K562 (cell line): ENCODE results near the gene SLC25A11.
A peak's percentile ranks its signal among the peaks of the same experiment; 100 is the strongest.

Experiments used
- FOXJ3 ChIP-seq: sonication (generic); formaldehyde crosslinking; IDR thresholded peaks from 2 replicates; pipeline ENCODE4 v1.4.0; 2020; ENCODE audit warnings: mild to moderate bottlenecking, missing genetic modification reagents
- GABPA ChIP-seq: fragments of 200-800 bp; sonication (Bioruptor generic); conservative IDR thresholded peaks from 2 replicates; pipeline ENCODE4 v1.6.1; 2016; ENCODE audit warnings: low read depth, missing genetic modification characterization, missing compliant biosample characterization
- POLR2A ChIP-seq: fragments of 450-650 bp; conservative IDR thresholded peaks from 2 replicates; pipeline ENCODE4 v1.6.1; 2016
- POLR2G ChIP-seq: fragments of 200-400 bp; formaldehyde crosslinking; IDR thresholded peaks from 2 replicates; pipeline ENCODE4 v1.6.1; 2017; ENCODE audit warnings: low read depth, mild to moderate bottlenecking, antibody characterized with exemption, low read length, moderate library complexity
- USF2 ChIP-seq: sonication (generic); formaldehyde crosslinking; IDR thresholded peaks from 2 replicates; pipeline ENCODE4 v1.5.0; 2020; ENCODE audit warnings: missing genetic modification reagents
- ZBTB34 ChIP-seq: fragments of 250-450 bp; sonication (Bioruptor Pico); IDR thresholded peaks from 2 replicates; pipeline ENCODE4 v1.8.0; 2021; ENCODE audit warnings: mild to moderate bottlenecking, moderate library complexity
- ZBTB8A ChIP-seq: fragments of 450-650 bp; IDR thresholded peaks from 2 replicates; pipeline ENCODE4 v1.6.1; 2018; ENCODE audit warnings: mild to moderate bottlenecking, moderate library complexity; ENCODE audit not compliant: partially characterized antibody

- TF ChIP-seq ZBTB34 (no peak), POLR2A (peak; percentile 47), USF2 (CRISPR knock-in tag) (no peak), GABPA (tag) (peak; percentile 47; the same call in 1 of the 2 replicates), ZBTB8A (no peak), FOXJ3 (CRISPR knock-in tag) (no peak), POLR2G (peak; percentile 70)
Measured at GRCh38 chr17:4934173-4934979, 5.5 kb downstream of the SLC25A11 start.
